Middle frontal gyrus (tissue), 1 donor: ENCODE results near the gene UBE2D2.

ENCODE experiments used
- DNase-seq: peaks from one replicate; pipeline ENCODE4 v3.0.0-alpha.2; 2015; ENCODE audit warnings: low spot score; ENCODE audit errors: extremely low spot score

The UBE2D2 gene

GRCh38 chr5:139660105-139660922 lies 99.2 kb downstream of the UBE2D2 start:
- peak; percentile 75 for DNase-seq

DNA sequence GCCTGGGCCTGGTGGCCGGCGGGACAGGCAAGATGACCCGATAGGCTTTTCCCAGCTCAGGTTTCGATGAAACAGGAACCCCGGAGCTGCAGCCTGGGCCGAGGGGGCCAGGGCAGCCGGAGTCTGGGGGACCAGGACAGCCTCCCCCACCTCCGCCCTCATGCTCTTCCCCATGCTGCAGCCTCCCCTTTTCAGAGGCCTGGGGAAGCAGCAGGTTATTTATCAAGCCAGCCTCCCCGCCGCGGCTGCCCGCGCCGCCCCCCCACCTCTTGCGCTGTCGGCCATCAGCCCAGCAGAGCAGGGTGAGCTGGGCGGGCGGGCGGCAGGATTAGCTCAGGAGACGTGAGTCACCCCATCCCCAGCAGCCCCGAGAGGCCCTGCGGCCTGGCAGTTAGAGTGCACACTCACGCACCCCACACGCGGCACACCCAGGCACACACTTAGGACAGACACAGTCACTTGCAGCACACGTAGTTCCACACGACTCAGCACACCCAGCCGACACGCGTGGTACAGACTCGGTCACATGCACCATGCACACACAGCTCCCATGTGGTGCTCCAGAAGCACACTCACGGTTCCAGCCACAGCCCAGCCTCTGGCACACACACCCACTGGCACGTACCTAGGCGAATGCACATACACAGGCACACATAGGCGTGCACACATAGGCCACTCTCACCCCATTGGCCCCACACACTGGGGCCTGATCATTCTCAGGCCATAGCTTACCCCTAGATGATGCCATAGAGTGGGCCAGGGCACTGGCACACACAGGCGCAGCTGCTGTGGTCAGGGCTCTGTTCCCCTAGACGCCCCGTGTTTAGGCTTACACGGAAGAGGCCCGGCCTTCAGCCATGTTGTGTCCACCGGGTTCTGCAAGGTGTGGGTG lies 100.0 kb downstream of the UBE2D2 start:
- no peak for DNase-seq

DNA sequence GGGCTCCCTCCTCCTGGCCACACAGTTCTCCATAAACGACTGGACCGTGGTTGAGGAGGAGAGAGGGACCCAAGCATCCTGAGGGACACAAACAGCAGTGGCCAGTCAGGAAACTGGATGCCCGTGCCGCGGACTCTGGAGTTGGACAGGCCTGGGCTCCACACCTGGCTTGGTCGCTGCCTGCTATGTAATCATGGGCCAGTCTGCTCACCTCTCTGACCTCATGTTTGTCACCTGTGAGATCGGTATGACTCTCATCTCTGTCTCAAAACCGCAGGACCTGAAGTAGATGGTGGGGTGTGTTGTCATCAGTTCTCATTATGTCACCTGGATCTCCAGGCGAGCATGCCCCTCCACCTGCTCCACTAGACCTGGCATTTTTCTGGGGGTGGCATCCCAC lies 101.5 kb downstream of the UBE2D2 start:
- no peak for DNase-seq

DNA sequence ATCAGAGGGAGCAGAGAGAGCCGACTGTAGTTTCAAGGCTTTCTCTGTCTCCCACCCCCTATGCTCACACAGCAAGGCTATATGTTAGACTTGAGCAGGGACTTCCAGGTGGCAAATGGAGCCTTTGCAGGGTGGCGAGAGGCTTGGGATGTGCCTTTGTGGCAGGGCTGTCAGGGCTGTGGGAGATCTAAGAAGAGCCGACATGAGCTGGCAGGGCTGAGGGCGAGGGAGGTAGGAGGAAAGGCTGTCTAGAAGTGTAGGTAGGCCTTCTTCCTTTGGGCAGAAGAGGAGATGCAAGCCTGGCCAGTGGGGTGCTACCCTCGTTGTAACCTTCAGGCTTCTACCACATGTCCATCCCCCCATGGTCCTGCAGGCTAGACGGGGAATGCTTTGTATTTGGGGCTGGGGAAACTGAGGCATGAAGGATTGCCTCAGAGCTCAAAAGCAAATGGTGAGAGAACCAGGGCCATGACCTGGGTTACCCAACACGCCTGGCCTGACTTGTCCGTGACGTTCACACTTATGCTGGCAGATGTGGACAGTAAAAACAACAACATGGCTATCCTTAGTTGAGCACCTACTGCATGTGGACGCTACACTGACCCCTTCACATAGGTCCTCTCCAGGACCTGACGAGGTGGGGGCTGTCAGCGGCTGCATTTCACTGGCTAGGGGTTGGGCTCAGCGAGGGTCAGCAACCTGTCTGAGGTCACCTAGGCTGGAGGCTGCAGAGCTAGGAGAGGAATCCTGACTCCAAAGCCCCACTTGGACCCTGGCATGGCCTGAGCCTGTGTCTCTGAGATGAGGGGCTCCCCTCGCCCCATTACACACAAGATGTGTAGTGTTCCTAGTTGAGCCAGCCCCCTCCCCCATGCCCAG lies 102.3 kb downstream of the UBE2D2 start:
- no peak for DNase-seq

GRCh38 chr5:139664086-139664693 lies 103.1 kb downstream of the UBE2D2 start:
- no peak for DNase-seq

GRCh38 chr5:139664727-139665351 lies 103.7 kb downstream of the UBE2D2 start:
- no peak for DNase-seq

- no peak for DNase-seq
Observed at GRCh38 chr5:139665626-139666025, 104.5 kb downstream of the UBE2D2 start.

DNA sequence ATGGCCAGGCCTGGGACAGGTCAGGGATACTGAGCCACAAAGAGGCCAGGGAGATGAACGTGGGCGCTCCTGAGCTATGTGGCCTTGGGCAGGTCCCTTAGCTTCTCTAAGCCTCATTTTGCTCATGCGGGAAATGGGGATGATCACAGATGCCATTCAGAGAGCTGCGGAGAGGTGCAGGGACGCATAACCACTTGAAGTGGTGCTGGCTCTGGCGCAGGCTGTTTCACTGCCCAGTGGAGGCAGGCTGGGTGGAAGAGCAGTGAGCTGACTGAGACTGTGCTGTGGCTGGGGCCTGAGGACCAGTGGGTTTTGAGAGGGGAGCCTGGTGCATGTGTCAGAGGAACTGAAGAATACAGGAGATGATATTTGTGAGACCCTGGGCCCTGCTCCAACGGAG lies 105.4 kb downstream of the UBE2D2 start:
- DNase-seq: no peak

- no peak for DNase-seq
Observed at GRCh38 chr5:139667001-139667729, 106.0 kb downstream of the UBE2D2 start.

- no peak for DNase-seq
Observed at GRCh38 chr5:139667730-139668063, 106.6 kb downstream of the UBE2D2 start.

- no peak for DNase-seq
Observed at GRCh38 chr5:139668064-139668880, 107.1 kb downstream of the UBE2D2 start.

GRCh38 chr5:139668924-139669661 lies 108.0 kb downstream of the UBE2D2 start:
- DNase-seq: no peak

DNA sequence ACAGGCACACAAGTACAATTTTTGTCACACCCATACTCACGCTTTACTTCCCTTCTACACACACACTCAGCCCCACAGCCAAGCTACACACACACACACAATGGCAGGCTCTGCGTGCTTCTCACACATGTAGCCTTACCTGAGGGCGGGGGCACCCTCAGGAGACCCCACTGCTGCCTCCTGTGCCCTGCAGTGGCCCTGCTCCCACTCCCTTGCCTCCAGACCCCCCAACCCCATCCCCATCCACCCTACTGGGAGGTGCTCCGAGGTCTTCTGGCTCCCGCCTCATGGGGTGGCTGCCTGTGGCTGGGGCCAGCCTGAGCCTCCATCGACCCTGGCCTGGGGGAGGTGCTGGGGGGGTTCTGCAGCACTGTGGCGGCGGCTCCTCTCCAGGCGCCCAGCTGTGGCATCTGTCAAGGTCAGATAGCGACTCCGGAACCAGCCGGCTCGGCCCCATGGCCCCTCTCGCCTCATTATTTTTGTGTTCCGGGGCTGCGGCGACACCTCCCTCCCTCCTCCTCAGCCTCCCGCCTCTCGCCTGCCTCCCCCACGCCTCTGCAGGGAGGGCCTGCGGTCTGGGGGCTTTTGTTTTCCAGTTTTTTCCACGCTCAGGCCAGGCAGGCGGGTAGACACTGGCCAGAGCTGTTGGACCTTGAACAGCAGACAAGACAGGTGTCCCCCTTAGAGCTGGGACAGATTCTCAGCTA lies 108.7 kb downstream of the UBE2D2 start:
- no peak for DNase-seq

DNA sequence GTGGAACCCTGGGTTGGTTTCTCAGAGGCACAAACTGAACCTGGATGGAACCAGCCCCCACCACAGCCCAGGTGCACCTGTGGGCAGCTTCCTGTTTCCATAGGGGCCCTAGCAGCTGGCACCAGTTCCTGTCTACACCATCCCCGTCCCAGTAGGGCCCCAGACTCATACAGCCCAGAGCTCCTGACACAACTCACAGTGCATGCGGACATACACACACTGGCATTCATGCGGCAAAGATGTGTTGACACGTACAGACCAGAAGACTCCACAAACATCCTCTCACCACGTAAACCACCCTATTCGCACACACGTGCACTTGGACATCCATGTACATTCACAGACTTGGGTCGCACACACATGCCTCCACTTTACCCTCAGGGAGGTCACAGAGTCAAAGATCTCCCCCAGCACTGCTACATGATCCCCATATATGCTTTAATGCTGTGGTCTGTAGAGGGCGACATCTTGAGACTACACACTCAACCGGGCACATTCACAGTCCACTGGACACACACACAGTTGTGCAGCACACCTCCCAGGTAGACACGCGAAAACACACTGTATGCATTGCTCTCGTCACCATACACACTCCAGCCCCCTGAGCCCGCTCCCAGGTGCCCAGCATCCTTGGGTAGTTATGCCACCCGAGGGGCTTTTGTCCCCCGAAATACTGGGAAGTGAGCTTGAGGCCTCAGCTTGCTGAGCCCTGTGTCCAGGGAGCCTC lies 109.4 kb downstream of the UBE2D2 start:
- no peak for DNase-seq

- no peak for DNase-seq
Observed at GRCh38 chr5:139671096-139671841, 110.1 kb downstream of the UBE2D2 start.

DNA sequence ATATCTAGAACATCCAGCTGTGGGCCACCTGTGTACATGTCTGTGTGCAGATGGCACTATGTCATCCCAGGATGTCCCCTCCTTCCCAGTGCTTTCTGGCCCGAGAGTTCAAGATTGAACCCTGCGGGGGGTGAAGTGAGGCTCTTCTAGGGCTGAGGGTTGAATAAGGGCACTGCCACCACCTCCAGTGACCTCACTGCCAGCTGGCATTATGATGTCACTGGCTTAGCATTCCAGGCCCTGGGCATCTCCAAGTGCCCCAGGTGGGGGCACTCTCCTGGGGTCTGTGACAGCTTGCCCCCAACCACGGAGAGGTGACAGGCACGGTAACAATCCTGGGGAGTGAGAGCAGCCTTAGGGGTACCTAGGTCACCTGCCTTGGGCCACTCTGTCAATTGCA lies 114.1 kb downstream of the UBE2D2 start:
- no peak for DNase-seq
